ENCODE measurements around the gene MRPL12. TPM values are rescaled to one million over a fixed set of nuclear protein-coding genes. Genes with fewer than 3 reads are reported as not detected.
A peak's percentile ranks its signal among the peaks of the same experiment; 100 is the strongest.

Gene MRPL12
- total and polyA plus RNA-seq, 2 of the 13 experiments (the other 11 are each of a cell fraction or from before 2014, with no cell fraction given) = 39.1 to 94.1 TPM

DNA sequence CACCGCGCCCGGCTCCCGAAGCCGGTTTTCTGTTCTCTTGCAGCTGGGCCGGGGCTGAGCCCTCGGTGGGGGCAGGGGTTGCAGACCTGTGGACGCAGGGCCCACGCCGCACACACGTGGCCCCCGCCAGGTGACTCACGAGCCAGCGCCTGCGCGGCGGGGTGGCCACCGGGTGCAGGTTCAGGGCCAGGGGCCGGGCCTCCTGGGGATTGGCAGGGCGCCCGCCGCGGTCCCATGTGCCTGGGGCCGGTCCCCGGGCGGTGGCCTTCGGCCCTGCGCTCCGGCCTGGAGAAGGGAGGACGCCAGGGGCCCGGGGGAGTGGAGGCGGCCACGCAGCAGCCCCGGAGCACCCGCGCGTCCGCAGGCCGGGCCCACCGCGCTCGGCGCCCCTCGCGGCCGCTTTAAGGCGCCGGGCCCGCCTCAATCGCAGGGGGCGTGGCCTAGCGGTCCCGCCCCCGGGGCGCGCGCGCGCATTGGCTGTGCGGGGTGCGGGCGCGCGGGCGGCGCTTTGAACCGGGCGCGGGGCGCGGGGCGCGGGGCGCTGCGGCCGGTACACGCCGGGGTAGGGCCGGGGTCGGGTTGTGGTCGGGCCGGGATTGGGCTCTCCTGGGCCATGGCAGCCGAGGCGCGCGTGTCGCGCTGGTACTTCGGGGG lies 8.8 kb downstream of the MRPL12 start, which contains the start of gene SLC25A10 (continued):
- TF ChIP-seq MTA1 (CRISPR knock-in tag; IDR thresholded peaks at IDR 0.05; ENCODE audit: borderline replicate concordance) (peak; percentile 93), ZNF792 (CRISPR knock-in tag; IDR thresholded peaks at IDR 0.05) (peak; percentile 99), ZNF367 (CRISPR knock-in tag; IDR thresholded peaks at IDR 0.05; ENCODE audit: borderline replicate concordance) (peak; percentile 98), BRD4 (CRISPR knock-in tag; IDR thresholded peaks at IDR 0.05) (no peak; the same call in 1 of the 2 replicates), ZNF20 (CRISPR knock-in tag; IDR thresholded peaks at IDR 0.05) (0 out of 2 replicates have a peak, but pooled peaks have one; percentile 54), PITX1 (CRISPR knock-in tag; IDR thresholded peaks at IDR 0.05) (peak; percentile 86), ELF1 (CRISPR knock-in tag; IDR thresholded peaks at IDR 0.05) (peak; percentile 74), ETS1 (CRISPR knock-in tag; IDR thresholded peaks at IDR 0.05) (peak; percentile 99), GLMP (CRISPR knock-in tag; IDR thresholded peaks at IDR 0.05; ENCODE audit: borderline replicate concordance) (peak; percentile 94; the same call in 1 of the 2 replicates), POGZ (CRISPR knock-in tag; IDR thresholded peaks at IDR 0.05) (peak; percentile 66; the same call in 1 of the 2 replicates), ZNF121 (CRISPR knock-in tag; IDR thresholded peaks at IDR 0.05) (no peak; the same call in 1 of the 2 replicates), PHF21A (CRISPR knock-in tag; IDR thresholded peaks at IDR 0.05) (peak; percentile 90), MBD4 (IDR thresholded peaks at IDR 0.05; ENCODE audit: borderline replicate concordance, low read length) (no peak), AKAP8 (CRISPR knock-in tag; IDR thresholded peaks at IDR 0.05) (peak; percentile 98), NPAS2 (CRISPR knock-in tag; IDR thresholded peaks at IDR 0.05; ENCODE audit: borderline replicate concordance) (peak; percentile 95; the same call in 1 of the 2 replicates), JDP2 (CRISPR knock-in tag; IDR thresholded peaks at IDR 0.05; ENCODE audit: borderline replicate concordance) (peak; percentile 81; the same call in 1 of the 2 replicates), ZNF543 (CRISPR knock-in tag; IDR thresholded peaks at IDR 0.05) (peak; percentile 96; the same call in 1 of the 2 replicates), ZNF124 (CRISPR knock-in tag; IDR thresholded peaks at IDR 0.05) (peak; percentile 99), FOXO1 (CRISPR knock-in tag; IDR thresholded peaks at IDR 0.05) (peak; percentile 87), ZNF451 (CRISPR knock-in tag; IDR thresholded peaks at IDR 0.05) (peak; percentile 98)
- TF ChIP-seq, protein P1, sequence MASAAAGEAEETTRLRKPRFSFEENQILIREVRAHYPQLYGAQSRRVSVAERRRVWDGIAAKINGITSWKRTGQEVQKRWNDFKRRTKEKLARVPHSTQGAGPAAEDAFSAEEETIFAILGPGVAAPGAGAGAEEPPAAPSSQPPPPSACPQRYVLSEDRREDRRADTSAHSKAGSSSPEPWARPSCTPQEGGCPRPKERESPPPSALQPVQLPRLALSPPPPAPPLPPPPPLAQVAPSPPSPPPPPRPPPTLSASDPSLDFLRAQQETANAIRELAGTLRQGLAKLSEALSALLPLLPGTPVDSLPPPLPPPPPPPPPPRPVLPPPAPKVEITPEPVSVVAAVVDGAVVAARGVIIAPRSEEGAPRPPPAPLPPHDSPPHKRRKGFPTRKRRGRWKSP (CRISPR knock-in tag; IDR thresholded peaks at IDR 0.05) = peak; percentile 96
- TF ChIP-seq, protein P2, sequence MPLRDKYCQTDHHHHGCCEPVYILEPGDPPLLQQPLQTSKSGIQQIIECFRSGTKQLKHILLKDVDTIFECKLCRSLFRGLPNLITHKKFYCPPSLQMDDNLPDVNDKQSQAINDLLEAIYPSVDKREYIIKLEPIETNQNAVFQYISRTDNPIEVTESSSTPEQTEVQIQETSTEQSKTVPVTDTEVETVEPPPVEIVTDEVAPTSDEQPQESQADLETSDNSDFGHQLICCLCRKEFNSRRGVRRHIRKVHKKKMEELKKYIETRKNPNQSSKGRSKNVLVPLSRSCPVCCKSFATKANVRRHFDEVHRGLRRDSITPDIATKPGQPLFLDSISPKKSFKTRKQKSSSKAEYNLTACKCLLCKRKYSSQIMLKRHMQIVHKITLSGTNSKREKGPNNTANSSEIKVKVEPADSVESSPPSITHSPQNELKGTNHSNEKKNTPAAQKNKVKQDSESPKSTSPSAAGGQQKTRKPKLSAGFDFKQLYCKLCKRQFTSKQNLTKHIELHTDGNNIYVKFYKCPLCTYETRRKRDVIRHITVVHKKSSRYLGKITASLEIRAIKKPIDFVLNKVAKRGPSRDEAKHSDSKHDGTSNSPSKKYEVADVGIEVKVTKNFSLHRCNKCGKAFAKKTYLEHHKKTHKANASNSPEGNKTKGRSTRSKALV (CRISPR knock-in tag; IDR thresholded peaks at IDR 0.05) = peak; percentile 93
- TF ChIP-seq, protein P3, sequence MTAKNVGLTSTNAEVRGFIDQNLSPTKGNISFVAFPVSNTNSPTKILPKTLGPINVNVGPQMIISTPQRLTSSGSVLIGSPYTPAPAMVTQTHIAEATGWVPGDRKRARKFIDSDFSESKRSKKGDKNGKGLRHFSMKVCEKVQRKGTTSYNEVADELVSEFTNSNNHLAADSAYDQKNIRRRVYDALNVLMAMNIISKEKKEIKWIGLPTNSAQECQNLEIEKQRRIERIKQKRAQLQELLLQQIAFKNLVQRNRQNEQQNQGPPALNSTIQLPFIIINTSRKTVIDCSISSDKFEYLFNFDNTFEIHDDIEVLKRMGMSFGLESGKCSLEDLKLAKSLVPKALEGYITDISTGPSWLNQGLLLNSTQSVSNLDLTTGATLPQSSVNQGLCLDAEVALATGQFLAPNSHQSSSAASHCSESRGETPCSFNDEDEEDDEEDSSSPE (CRISPR knock-in tag; IDR thresholded peaks at IDR 0.05) = peak; percentile 96
- TF ChIP-seq, protein P4, sequence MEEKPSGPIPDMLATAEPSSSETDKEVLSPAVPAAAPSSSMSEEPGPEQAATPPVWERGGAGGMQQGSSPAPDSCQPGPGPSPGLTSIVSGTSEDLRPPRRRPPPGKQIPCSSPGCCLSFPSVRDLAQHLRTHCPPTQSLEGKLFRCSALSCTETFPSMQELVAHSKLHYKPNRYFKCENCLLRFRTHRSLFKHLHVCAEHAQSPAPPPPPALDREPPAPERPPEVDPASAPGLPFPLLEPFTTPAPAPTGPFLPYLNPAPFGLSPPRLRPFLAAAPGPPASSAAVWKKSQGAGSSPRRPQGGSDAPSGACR (CRISPR knock-in tag; IDR thresholded peaks at IDR 0.05) = peak; percentile 99

Measured in HepG2 (cell line).